K562 (cell line): ENCODE results near the gene DSCAM. TPM values are rescaled to one million over a fixed set of nuclear protein-coding genes. Genes with fewer than 3 reads are reported as not detected.

Experiments
- ATAC-seq: fragments of 200-7000 bp; cut with Tn5 transposase; 3 replicates; pipeline ENCODE4 v1.9.1; 2020; ENCODE audit warnings: moderate library complexity
- BruUV-seq: library from RNA; stranded (reverse); fragments of 400-500 nt; replicated peaks from 2 replicates; lab custom pipeline; 2021; lab: Mats Ljungman, UMichigan
- CTCF ChIA-PET: fragments of 300-600 bp; formaldehyde crosslinking; extraction: SDS; loops from one replicate; lab custom pipeline; 2021; ENCODE audit warnings: low intra/inter-chr PET ratio; lab: Yijun Ruan, JAX
- POLR2A ChIA-PET: fragments of 300-600, 350-650 bp; sonication (Branson Sonifier 250); formaldehyde crosslinking; extraction: SDS; loops from one replicate; lab custom pipeline; 2021; ENCODE audit warnings: antibody characterized with exemption, inconsistent platforms; lab: Yijun Ruan, JAX
- DNase-seq, 4 experiments: peaks; one replicate each; pipeline versions ENCODE4 v3.0.0 to v3.0.0-alpha.2; 2011 to 2018; ENCODE audit warnings: low spot score in 3 of 4, mixed read lengths in 3 of 4; ENCODE audit errors: extremely low read depth in 1 of 4
- FAIRE-seq: peaks from 2 replicates; lab custom pipeline; 2011; peaks lifted over from hg19 to GRCh38; lab: Jason Lieb, UNC
- H2AFZ ChIP-seq: 2 replicates; pipeline ENCODE4 v1.6.0; 2011; ENCODE audit warnings: low read depth, low read length, control low read depth, inconsistent platforms
- H3K27ac ChIP-seq: fragments of 200-600 bp; 3 replicates; pipeline ENCODE4 v1.8.0; 2011; ENCODE audit warnings: low read depth, mild to moderate bottlenecking, control low read depth, inconsistent platforms, low read length, moderate library complexity, mixed read lengths; ENCODE audit errors: extremely low read depth
- H3K27me3 ChIP-seq, 2 experiments: fragments of 300-600 bp in 1 of 2; 2 replicates in 1 of 2; 3 replicates in 1 of 2; pipeline versions ENCODE4 v1.6.0 to v1.8.0; 2011; ENCODE audit warnings: inconsistent platforms in 2 of 2, low read length in 2 of 2, mild to moderate bottlenecking in 1 of 2, mixed read lengths in 1 of 2, moderate library complexity in 1 of 2; ENCODE audit not compliant: control insufficient read depth in 2 of 2, insufficient read depth in 2 of 2
- H3K36me3 ChIP-seq: fragments of 300-600 bp; 3 replicates; pipeline ENCODE4 v1.8.0; 2011; ENCODE audit warnings: mild to moderate bottlenecking, low read length, inconsistent platforms; ENCODE audit not compliant: control insufficient read depth, insufficient read depth
- H3K4me1 ChIP-seq, 2 experiments: fragments of 200-600 bp in 1 of 2; replicated peaks in 1 of 2; 2 replicates in 1 of 2; 3 replicates in 1 of 2; pipeline versions ENCODE4 v1.5.1 to v1.8.0; 2011; ENCODE audit warnings: inconsistent platforms in 2 of 2, low read length in 2 of 2, mild to moderate bottlenecking in 1 of 2, mixed read lengths in 1 of 2, moderate library complexity in 1 of 2; ENCODE audit not compliant: control insufficient read depth in 2 of 2, insufficient read depth in 2 of 2
- H3K4me2 ChIP-seq: 2 replicates; pipeline ENCODE4 v1.6.1; 2011; ENCODE audit warnings: low read length, control low read depth, inconsistent platforms, mixed read lengths; ENCODE audit not compliant: insufficient read depth
- H3K4me3 ChIP-seq: fragments of 200-600 bp; sonication (generic), shearing (Covaris generic); 2 replicates; pipeline ENCODE4 v1.5.1; 2016; ENCODE audit warnings: control low read depth, inconsistent platforms
- H3K79me2 ChIP-seq: fragments of 200-600 bp; 3 replicates; pipeline ENCODE4 v1.8.0; 2011; ENCODE audit warnings: low read length, inconsistent platforms; ENCODE audit not compliant: control insufficient read depth, insufficient read depth
- H3K9ac ChIP-seq, 2 experiments: 2 replicates each; pipeline versions ENCODE4 v1.6.0 to v1.6.1; 2011; ENCODE audit warnings: low read depth in 2 of 2, low read length in 2 of 2, control low read depth in 1 of 2, inconsistent platforms in 1 of 2, mild to moderate bottlenecking in 1 of 2, mixed read lengths in 1 of 2; ENCODE audit not compliant: insufficient read depth in 1 of 2
- H3K9me1 ChIP-seq: one replicate; pipeline ENCODE4 v1.6.0; 2011; ENCODE audit warnings: inconsistent platforms, mild to moderate bottlenecking, low read length, moderate library complexity; ENCODE audit not compliant: control insufficient read depth, insufficient read depth
- H3K9me3 ChIP-seq: replicated peaks from 2 replicates; pipeline ENCODE4 v1.5.1; 2011; ENCODE audit warnings: low read depth, low read length, inconsistent platforms; ENCODE audit not compliant: control insufficient read depth, insufficient read depth
- H4K20me1 ChIP-seq: replicated peaks from 2 replicates; pipeline ENCODE4 v1.6.1; 2011; ENCODE audit warnings: low read length, inconsistent platforms, mixed read lengths; ENCODE audit not compliant: control insufficient read depth, insufficient read depth
- CSDE1 ChIP-seq, 2 experiments: fragments of 450-650 bp; IDR thresholded peaks; 2 replicates each; pipeline ENCODE4 v1.6.1; 2016; ENCODE audit warnings: mild to moderate bottlenecking in 1 of 2
- ELF2 ChIP-seq: fragments of 250-450 bp; sonication (Bioruptor Pico); IDR thresholded peaks from 2 replicates; pipeline ENCODE4 v1.5.0; 2021; ENCODE audit warnings: mild to moderate bottlenecking
- KLF10 ChIP-seq: fragments of 250-450 bp; sonication (Bioruptor Pico); IDR thresholded peaks from 2 replicates; pipeline ENCODE4 v1.6.1; 2021; ENCODE audit warnings: matching md5 sums
- L3MBTL2 ChIP-seq: fragments of 450-650 bp; IDR thresholded peaks from 2 replicates; pipeline ENCODE4 v1.6.1; 2016; ENCODE audit warnings: mild to moderate bottlenecking, moderate library complexity
- THRA ChIP-seq: fragments of 450-650 bp; IDR thresholded peaks from 2 replicates; pipeline ENCODE4 v1.6.1; 2017; ENCODE audit warnings: mild to moderate bottlenecking, moderate library complexity
- WGBS: fragments of 100-300 bp; shearing (Covaris generic); methylation state at CpG from one replicate; pipeline ENCODE4 v1.1.6; 2016; ENCODE audit warnings: low coverage, mixed read lengths; ENCODE audit not compliant: insufficient coverage; ENCODE audit errors: missing lambda C conversion rate; 5-methylcytosine and 5-hydroxymethylcytosine counted together
- in situ Hi-C: fragments of 300-500 bp; cut with MboI; formaldehyde crosslinking; loops from 4 replicates; pipeline ENCODE4 v1.15.0; 2018; ENCODE audit warnings: inconsistent platforms, mixed read lengths
- intact Hi-C: fragments of 100-400 bp; cut with micrococcal nuclease; formaldehyde crosslinking; loops from 2 replicates; pipeline ENCODE4 v1.14.2; 2022
- polyA plus RNA-seq, 8 experiments: library from polyadenylated mRNA; depleted of rRNA in 4 of 8; stranded (reverse) in 5 of 8; unstranded in 3 of 8; fragments of >200 nt; fragmentation: Nextera tagmentation in 2 of 8; fragmentation: Illumina TruSeq in 1 of 8; extraction: Ambion mirVana in 2 of 8; extraction: Trizol in 1 of 8; gene quantifications; 2 replicates each; pipeline versions ENCODE4 v1.2.1 to v1.2.3, GENCODE V29; 2011 to 2014; ENCODE audit warnings: inconsistent platforms in 1 of 8, missing spikeins in 1 of 8
- total RNA-seq, 7 experiments: library from RNA; depleted of rRNA in 6 of 7; stranded (reverse); fragments of >200 nt in 6 of 7; fragmentation: Illumina TruSeq in 2 of 7; extraction: Trizol in 2 of 7; gene quantifications; 2 replicates each; pipeline versions ENCODE4 v1.2.1 to v1.2.3, GENCODE V29; 2011 to 2021; ENCODE audit warnings: low replicate concordance in 1 of 7

The DSCAM gene
- total and polyA plus RNA-seq, 9 of the 15 experiments (the other 6 are each of a cell fraction or from before 2014, with no cell fraction given): not detected

DNA sequence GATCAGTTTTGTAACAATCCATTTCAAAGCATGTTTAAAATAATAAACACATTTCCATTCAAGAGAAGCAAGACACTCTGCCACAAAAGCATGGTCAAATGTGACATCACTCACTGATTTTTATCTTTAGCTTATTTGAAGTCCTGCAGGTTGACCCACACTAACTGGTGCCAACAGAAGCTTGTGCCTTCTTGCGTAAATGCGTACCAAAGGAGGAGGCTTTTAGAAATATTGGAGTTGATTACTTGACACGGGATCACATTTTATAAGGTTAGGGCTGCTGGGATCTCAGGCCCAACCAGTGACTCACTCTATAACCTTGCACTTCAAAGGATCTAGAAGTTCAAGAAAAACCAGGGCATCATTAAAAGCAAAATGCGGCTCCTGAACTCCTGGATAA is 776.1 kb downstream of the DSCAM start:
- POLR2A ChIA-PET: no interaction called here
- no peak for TF ChIP-seq CSDE1 (IDR thresholded peaks at IDR 0.05)
- no peak for TF ChIP-seq KLF10 (CRISPR knock-in tag)
- no peak for TF ChIP-seq ELF2
- TF ChIP-seq THRA: no peak
- no peaks in the 10 kb centered on the region for H3K79me2 ChIP-seq
- no peaks in the 10 kb centered on the region for H3K9me1 ChIP-seq
- H3K9ac ChIP-seq: no peak overlapping the region
- BruUV-seq: no TSS peak
- H2AFZ ChIP-seq: no peak overlapping the region
- H3K36me3 ChIP-seq: no peaks in the 10 kb centered on the region
- H3K9me3 ChIP-seq: no peaks in the 10 kb centered on the region
- H3K4me1 ChIP-seq: no peaks in the 10 kb centered on the region
- no peak overlapping the region for H3K4me3 ChIP-seq
- CTCF ChIA-PET: no interaction called here
- intact Hi-C loops: no loop called here
- FAIRE-seq: no peak
- in situ Hi-C loops: no loop called here
- H3K27ac ChIP-seq: no peak overlapping the region
- H4K20me1 ChIP-seq: no peaks in the 10 kb centered on the region
- 5% methylated on average over 4 of the region's 4 CpGs for WGBS
- no peak for DNase-seq
- no peak for ATAC-seq
- no peak overlapping the region for H3K4me2 ChIP-seq
- H3K27me3 ChIP-seq: no peaks in the 10 kb centered on the region

DNA sequence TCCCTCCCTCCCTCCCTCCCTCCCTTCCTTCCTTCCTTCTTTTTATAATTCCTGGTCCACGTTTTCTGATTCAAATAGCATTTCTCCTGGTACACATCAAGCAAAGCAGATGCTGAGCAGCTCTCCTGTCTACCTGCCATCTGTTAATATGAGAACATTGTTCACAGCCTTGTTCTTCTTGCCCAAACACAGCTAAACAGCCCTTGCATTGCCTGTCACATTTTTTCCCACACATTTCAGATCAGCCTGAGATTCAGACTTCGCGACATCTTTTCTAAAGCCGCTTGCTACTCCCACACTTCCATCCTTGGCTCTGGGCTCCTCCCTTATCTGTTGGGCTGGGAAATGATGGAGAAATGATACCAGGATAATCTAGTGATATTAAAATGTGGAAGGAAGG is 779.2 kb downstream of the DSCAM start:
- H3K4me3 ChIP-seq: no peak overlapping the region
- no peak for DNase-seq
- no peak for FAIRE-seq
- POLR2A ChIA-PET: no interaction called here
- no peak overlapping the region for H2AFZ ChIP-seq
- BruUV-seq: no TSS peak
- H3K27me3 ChIP-seq: no peaks in the 10 kb centered on the region
- H3K36me3 ChIP-seq: no peaks in the 10 kb centered on the region
- in situ Hi-C loops: no loop called here
- 4% methylated on average over 4 of the region's 4 CpGs for WGBS
- H3K79me2 ChIP-seq: no peaks in the 10 kb centered on the region
- H4K20me1 ChIP-seq: no peaks in the 10 kb centered on the region
- ATAC-seq: no peak
- H3K27ac ChIP-seq: no peak overlapping the region
- H3K9me3 ChIP-seq: no peaks in the 10 kb centered on the region
- H3K4me2 ChIP-seq: no peak overlapping the region
- CTCF ChIA-PET: no interaction called here
- no peak overlapping the region for H3K9ac ChIP-seq
- no peaks in the 10 kb centered on the region for H3K9me1 ChIP-seq
- no peaks in the 10 kb centered on the region for H3K4me1 ChIP-seq
- intact Hi-C loops: no loop called here
- no peak for TF ChIP-seq L3MBTL2
